K562 (cell line): Measurements from ENCODE around the gene MYMK. TPM values are rescaled to one million over a fixed set of nuclear protein-coding genes. Genes with fewer than 3 reads are reported as not detected.

Experiments
- ATAC-seq: fragments of 200-7000 bp; cut with Tn5 transposase; 3 replicates; pipeline ENCODE4 v1.9.1; 2020; ENCODE audit warnings: moderate library complexity
- BruUV-seq: library from RNA; stranded (reverse); fragments of 400-500 nt; replicated peaks from 2 replicates; lab custom pipeline; 2021; lab: Mats Ljungman, UMichigan
- CTCF ChIA-PET: fragments of 300-600 bp; formaldehyde crosslinking; extraction: SDS; loops from one replicate; lab custom pipeline; 2021; ENCODE audit warnings: low intra/inter-chr PET ratio; lab: Yijun Ruan, JAX
- POLR2A ChIA-PET: fragments of 300-600, 350-650 bp; sonication (Branson Sonifier 250); formaldehyde crosslinking; extraction: SDS; loops from one replicate; lab custom pipeline; 2021; ENCODE audit warnings: antibody characterized with exemption, inconsistent platforms; lab: Yijun Ruan, JAX
- DNase-seq, 4 experiments: peaks; one replicate each; pipeline versions ENCODE4 v3.0.0 to v3.0.0-alpha.2; 2011 to 2018; ENCODE audit warnings: low spot score in 3 of 4, mixed read lengths in 3 of 4; ENCODE audit errors: extremely low read depth in 1 of 4
- FAIRE-seq: peaks from 2 replicates; lab custom pipeline; 2011; peaks lifted over from hg19 to GRCh38; lab: Jason Lieb, UNC
- H2AFZ ChIP-seq: 2 replicates; pipeline ENCODE4 v1.6.0; 2011; ENCODE audit warnings: low read depth, low read length, control low read depth, inconsistent platforms
- H3K27ac ChIP-seq: fragments of 200-600 bp; 3 replicates; pipeline ENCODE4 v1.8.0; 2011; ENCODE audit warnings: low read depth, mild to moderate bottlenecking, control low read depth, inconsistent platforms, low read length, moderate library complexity, mixed read lengths; ENCODE audit errors: extremely low read depth
- H3K27me3 ChIP-seq, 2 experiments: fragments of 300-600 bp in 1 of 2; 2 replicates in 1 of 2; 3 replicates in 1 of 2; pipeline versions ENCODE4 v1.6.0 to v1.8.0; 2011; ENCODE audit warnings: inconsistent platforms in 2 of 2, low read length in 2 of 2, mild to moderate bottlenecking in 1 of 2, mixed read lengths in 1 of 2, moderate library complexity in 1 of 2; ENCODE audit not compliant: control insufficient read depth in 2 of 2, insufficient read depth in 2 of 2
- H3K36me3 ChIP-seq: fragments of 300-600 bp; 3 replicates; pipeline ENCODE4 v1.8.0; 2011; ENCODE audit warnings: mild to moderate bottlenecking, low read length, inconsistent platforms; ENCODE audit not compliant: control insufficient read depth, insufficient read depth
- H3K4me1 ChIP-seq, 2 experiments: fragments of 200-600 bp in 1 of 2; replicated peaks in 1 of 2; 2 replicates in 1 of 2; 3 replicates in 1 of 2; pipeline versions ENCODE4 v1.5.1 to v1.8.0; 2011; ENCODE audit warnings: inconsistent platforms in 2 of 2, low read length in 2 of 2, mild to moderate bottlenecking in 1 of 2, mixed read lengths in 1 of 2, moderate library complexity in 1 of 2; ENCODE audit not compliant: control insufficient read depth in 2 of 2, insufficient read depth in 2 of 2
- H3K4me2 ChIP-seq: 2 replicates; pipeline ENCODE4 v1.6.1; 2011; ENCODE audit warnings: low read length, control low read depth, inconsistent platforms, mixed read lengths; ENCODE audit not compliant: insufficient read depth
- H3K4me3 ChIP-seq: fragments of 200-600 bp; sonication (generic), shearing (Covaris generic); 2 replicates; pipeline ENCODE4 v1.5.1; 2016; ENCODE audit warnings: control low read depth, inconsistent platforms
- H3K79me2 ChIP-seq: fragments of 200-600 bp; 3 replicates; pipeline ENCODE4 v1.8.0; 2011; ENCODE audit warnings: low read length, inconsistent platforms; ENCODE audit not compliant: control insufficient read depth, insufficient read depth
- H3K9ac ChIP-seq, 2 experiments: 2 replicates each; pipeline versions ENCODE4 v1.6.0 to v1.6.1; 2011; ENCODE audit warnings: low read depth in 2 of 2, low read length in 2 of 2, control low read depth in 1 of 2, inconsistent platforms in 1 of 2, mild to moderate bottlenecking in 1 of 2, mixed read lengths in 1 of 2; ENCODE audit not compliant: insufficient read depth in 1 of 2
- H3K9me1 ChIP-seq: one replicate; pipeline ENCODE4 v1.6.0; 2011; ENCODE audit warnings: inconsistent platforms, mild to moderate bottlenecking, low read length, moderate library complexity; ENCODE audit not compliant: control insufficient read depth, insufficient read depth
- H3K9me3 ChIP-seq: replicated peaks from 2 replicates; pipeline ENCODE4 v1.5.1; 2011; ENCODE audit warnings: low read depth, low read length, inconsistent platforms; ENCODE audit not compliant: control insufficient read depth, insufficient read depth
- H4K20me1 ChIP-seq: replicated peaks from 2 replicates; pipeline ENCODE4 v1.6.1; 2011; ENCODE audit warnings: low read length, inconsistent platforms, mixed read lengths; ENCODE audit not compliant: control insufficient read depth, insufficient read depth
- ARID1B ChIP-seq: fragments of 450-650 bp; IDR thresholded peaks from 2 replicates; pipeline ENCODE4 v1.6.1; 2016; ENCODE audit warnings: antibody characterized with exemption, mild to moderate bottlenecking, inconsistent platforms
- ATF7 ChIP-seq: fragments of 450-650 bp; IDR thresholded peaks from 2 replicates; pipeline ENCODE4 v1.7.1; 2014; ENCODE audit warnings: mild to moderate bottlenecking, moderate library complexity
- HES1 ChIP-seq: fragments of 450-650 bp; IDR thresholded peaks from 2 replicates; pipeline ENCODE4 v1.6.1; 2016; ENCODE audit warnings: low read depth, mild to moderate bottlenecking, moderate library complexity
- THAP12 ChIP-seq: fragments of 250-450 bp; sonication (Bioruptor Pico); IDR thresholded peaks from 2 replicates; pipeline ENCODE4 v1.9.0; 2021; ENCODE audit warnings: mild to moderate bottlenecking, inconsistent platforms
- WHSC1 ChIP-seq: IDR thresholded peaks from one replicate; pipeline ENCODE4 v1.6.1; 2012; ENCODE audit warnings: low read length, control low read depth, inconsistent platforms
- XRCC5 ChIP-seq: fragments of 200-400 bp; formaldehyde crosslinking; IDR thresholded peaks from 2 replicates; pipeline ENCODE4 v1.6.1; 2017; ENCODE audit warnings: low read depth, mild to moderate bottlenecking, low read length
- ZC3H8 ChIP-seq: fragments of 450-650 bp; IDR thresholded peaks from 2 replicates; pipeline ENCODE4 v1.6.1; 2017
- ZEB2 ChIP-seq: fragments of 450-650 bp; IDR thresholded peaks from 2 replicates; pipeline ENCODE4 v1.6.1; 2016
- ZNF3 ChIP-seq: fragments of 250-450 bp; sonication (Bioruptor Pico); IDR thresholded peaks from 2 replicates; pipeline ENCODE4 v1.5.0; 2021; ENCODE audit warnings: mild to moderate bottlenecking, moderate library complexity
- ZNF76 ChIP-seq: fragments of 250-450 bp; sonication (Bioruptor Pico); IDR thresholded peaks from 2 replicates; pipeline ENCODE4 v1.4.0; 2020; ENCODE audit warnings: mild to moderate bottlenecking, moderate library complexity, borderline replicate concordance
- WGBS: fragments of 100-300 bp; shearing (Covaris generic); methylation state at CpG from one replicate; pipeline ENCODE4 v1.1.6; 2016; ENCODE audit warnings: low coverage, mixed read lengths; ENCODE audit not compliant: insufficient coverage; ENCODE audit errors: missing lambda C conversion rate; 5-methylcytosine and 5-hydroxymethylcytosine counted together
- in situ Hi-C: fragments of 300-500 bp; cut with MboI; formaldehyde crosslinking; loops from 4 replicates; pipeline ENCODE4 v1.15.0; 2018; ENCODE audit warnings: inconsistent platforms, mixed read lengths
- intact Hi-C: fragments of 100-400 bp; cut with micrococcal nuclease; formaldehyde crosslinking; loops from 2 replicates; pipeline ENCODE4 v1.14.2; 2022
- polyA plus RNA-seq, 8 experiments: library from polyadenylated mRNA; depleted of rRNA in 4 of 8; stranded (reverse) in 5 of 8; unstranded in 3 of 8; fragments of >200 nt; fragmentation: Nextera tagmentation in 2 of 8; fragmentation: Illumina TruSeq in 1 of 8; extraction: Ambion mirVana in 2 of 8; extraction: Trizol in 1 of 8; gene quantifications; 2 replicates each; pipeline versions ENCODE4 v1.2.1 to v1.2.3, GENCODE V29; 2011 to 2014; ENCODE audit warnings: inconsistent platforms in 1 of 8, missing spikeins in 1 of 8
- total RNA-seq, 7 experiments: library from RNA; depleted of rRNA in 6 of 7; stranded (reverse); fragments of >200 nt in 6 of 7; fragmentation: Illumina TruSeq in 2 of 7; extraction: Trizol in 2 of 7; gene quantifications; 2 replicates each; pipeline versions ENCODE4 v1.2.1 to v1.2.3, GENCODE V29; 2011 to 2021; ENCODE audit warnings: low replicate concordance in 1 of 7
- TF ChIP-seq, protein P1 (sequence below), 2 experiments: IDR thresholded peaks in 1 of 2; conservative IDR thresholded peaks in 1 of 2; 2 replicates each; pipeline ENCODE4 v1.6.1; 2016; ENCODE audit warnings: low read depth in 2 of 2, mild to moderate bottlenecking in 1 of 2, missing compliant biosample characterization in 1 of 2, missing genetic modification characterization in 1 of 2, moderate library complexity in 1 of 2

MYMK gene
- total and polyA plus RNA-seq, 9 of the 15 experiments (the other 6 are each of a cell fraction or from before 2014, with no cell fraction given): not detected

DNA sequence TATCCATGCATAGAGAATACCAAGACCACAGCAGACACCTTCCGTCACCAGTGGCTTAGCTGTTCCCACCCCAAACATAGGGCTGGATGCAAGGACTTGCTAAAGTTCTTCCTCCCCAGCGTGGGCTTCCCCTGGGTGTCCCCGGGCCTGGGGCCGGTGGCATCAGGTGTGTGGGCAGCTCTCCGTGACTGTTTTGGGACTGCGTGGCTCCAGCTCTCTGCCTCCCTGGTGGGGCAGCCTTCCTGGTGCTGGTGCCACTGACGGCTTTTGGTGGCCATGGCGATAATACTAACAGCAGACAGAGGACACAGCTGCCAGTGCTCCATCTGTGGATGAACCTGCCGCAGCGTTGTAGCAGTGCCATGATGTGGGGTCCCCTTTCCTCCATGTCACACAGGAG is 60.1 kb downstream of the MYMK start:
- CTCF ChIA-PET: no interaction called here
- ATAC-seq (no peak), DNase-seq (no peak), FAIRE-seq (no peak)
- Histone ChIP-seq H3K9me1 (no peaks in the 10 kb centered on the region), H3K4me2 (no peak overlapping the region), H2AFZ (no peak overlapping the region), H3K27ac (no peak overlapping the region), H3K9ac (no peak overlapping the region), H3K27me3 (peaks cover 23 to 77% of the 10 kb centered on the region in 2 experiments; a peak in 4 of 5 replicates), H3K9me3 (no peaks in the 10 kb centered on the region), H3K36me3 (no peaks in the 10 kb centered on the region), H3K79me2 (no peaks in the 10 kb centered on the region), H3K4me3 (no peak overlapping the region), H4K20me1 (peaks cover 29% of the 10 kb centered on the region), H3K4me1 (peaks cover 0 to 40% of the 10 kb centered on the region in 2 experiments; a peak in 3 of 5 replicates)
- intact Hi-C loops: no loop called here
- in situ Hi-C loops: no loop called here
- TF ChIP-seq WHSC1: no peak
- no peak for TF ChIP-seq ZEB2
- TF ChIP-seq HES1: no peak
- TF ChIP-seq, protein P1, sequence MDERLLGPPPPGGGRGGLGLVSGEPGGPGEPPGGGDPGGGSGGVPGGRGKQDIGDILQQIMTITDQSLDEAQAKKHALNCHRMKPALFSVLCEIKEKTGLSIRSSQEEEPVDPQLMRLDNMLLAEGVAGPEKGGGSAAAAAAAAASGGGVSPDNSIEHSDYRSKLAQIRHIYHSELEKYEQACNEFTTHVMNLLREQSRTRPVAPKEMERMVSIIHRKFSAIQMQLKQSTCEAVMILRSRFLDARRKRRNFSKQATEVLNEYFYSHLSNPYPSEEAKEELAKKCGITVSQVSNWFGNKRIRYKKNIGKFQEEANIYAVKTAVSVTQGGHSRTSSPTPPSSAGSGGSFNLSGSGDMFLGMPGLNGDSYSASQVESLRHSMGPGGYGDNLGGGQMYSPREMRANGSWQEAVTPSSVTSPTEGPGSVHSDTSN (CRISPR knock-in tag; IDR thresholded peaks at IDR 0.05; ENCODE audit: low read depth): no peak
- TF ChIP-seq, protein P1 (tag; conservative IDR thresholded peaks at IDR 0.05; ENCODE audit: low read depth): no peak
- no peak for TF ChIP-seq ZNF3 (CRISPR knock-in tag)
- TF ChIP-seq ARID1B: no peak
- TF ChIP-seq XRCC5: no peak
- TF ChIP-seq ZNF76 (CRISPR knock-in tag): no peak
- TF ChIP-seq ATF7: no peak
- TF ChIP-seq THAP12 (CRISPR knock-in tag): no peak
- no peak for TF ChIP-seq ZC3H8
- no TSS peak for BruUV-seq
- POLR2A ChIA-PET: no interaction called here
- 3% methylated on average over 10 of the region's 10 CpGs for WGBS
